GM12801 (cell line): ENCODE data around the gene TLN1.

Experiments used
- TF ChIP-seq, protein P1 (sequence below): IDR thresholded peaks from one replicate; pipeline ENCODE4 v1.5.1; 2011; ENCODE audit warnings: control low read depth; ENCODE audit not compliant: insufficient read length; ENCODE audit errors: extremely low read depth

TLN1 gene

DNA sequence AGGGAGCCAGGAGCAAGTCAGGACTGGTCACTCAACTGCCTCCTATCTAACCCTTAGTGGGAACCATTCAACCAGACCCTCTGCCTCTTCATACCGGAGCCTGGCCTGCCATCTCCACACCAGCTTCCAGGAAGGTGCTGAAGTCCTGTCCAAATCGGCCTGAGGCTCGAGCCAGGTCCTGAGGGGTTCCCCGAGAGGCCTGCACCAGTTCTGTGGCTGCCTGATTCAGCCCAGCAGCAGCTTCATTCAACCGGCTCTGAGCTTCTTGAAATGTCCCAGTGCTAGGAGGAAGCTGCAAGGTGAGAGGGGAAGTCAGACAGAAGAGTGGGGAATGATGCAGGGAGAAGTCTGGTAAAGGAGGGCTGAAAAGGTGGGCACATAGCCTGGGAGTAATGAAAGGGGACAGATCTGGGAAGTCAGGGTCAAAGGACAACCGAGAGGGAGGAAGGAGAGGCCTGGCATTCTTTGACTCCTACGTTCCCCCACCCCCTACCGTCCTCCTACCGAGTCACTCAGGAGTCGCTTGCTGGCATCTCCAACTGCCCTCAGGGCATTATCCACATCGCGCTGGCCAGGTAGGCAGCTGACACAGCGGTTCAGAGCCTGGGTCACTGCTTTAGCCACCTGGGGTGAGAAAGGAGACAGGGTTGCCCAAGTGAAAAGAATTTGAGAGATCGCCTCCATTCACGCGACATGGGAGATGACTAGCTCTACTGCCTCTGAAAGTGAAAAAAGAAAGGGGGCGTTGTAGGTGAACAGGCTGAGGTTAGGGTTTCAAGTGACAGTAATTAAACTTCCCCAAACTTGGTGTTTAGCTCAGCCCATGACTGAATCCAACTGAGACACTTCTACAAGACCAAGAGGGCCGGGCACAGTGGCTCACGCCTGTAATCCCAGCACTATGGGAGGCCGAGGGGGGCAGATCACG, 20.2 kb downstream of the TLN1 start:
- TF ChIP-seq, protein P1, sequence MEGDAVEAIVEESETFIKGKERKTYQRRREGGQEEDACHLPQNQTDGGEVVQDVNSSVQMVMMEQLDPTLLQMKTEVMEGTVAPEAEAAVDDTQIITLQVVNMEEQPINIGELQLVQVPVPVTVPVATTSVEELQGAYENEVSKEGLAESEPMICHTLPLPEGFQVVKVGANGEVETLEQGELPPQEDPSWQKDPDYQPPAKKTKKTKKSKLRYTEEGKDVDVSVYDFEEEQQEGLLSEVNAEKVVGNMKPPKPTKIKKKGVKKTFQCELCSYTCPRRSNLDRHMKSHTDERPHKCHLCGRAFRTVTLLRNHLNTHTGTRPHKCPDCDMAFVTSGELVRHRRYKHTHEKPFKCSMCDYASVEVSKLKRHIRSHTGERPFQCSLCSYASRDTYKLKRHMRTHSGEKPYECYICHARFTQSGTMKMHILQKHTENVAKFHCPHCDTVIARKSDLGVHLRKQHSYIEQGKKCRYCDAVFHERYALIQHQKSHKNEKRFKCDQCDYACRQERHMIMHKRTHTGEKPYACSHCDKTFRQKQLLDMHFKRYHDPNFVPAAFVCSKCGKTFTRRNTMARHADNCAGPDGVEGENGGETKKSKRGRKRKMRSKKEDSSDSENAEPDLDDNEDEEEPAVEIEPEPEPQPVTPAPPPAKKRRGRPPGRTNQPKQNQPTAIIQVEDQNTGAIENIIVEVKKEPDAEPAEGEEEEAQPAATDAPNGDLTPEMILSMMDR, result no peak

DNA sequence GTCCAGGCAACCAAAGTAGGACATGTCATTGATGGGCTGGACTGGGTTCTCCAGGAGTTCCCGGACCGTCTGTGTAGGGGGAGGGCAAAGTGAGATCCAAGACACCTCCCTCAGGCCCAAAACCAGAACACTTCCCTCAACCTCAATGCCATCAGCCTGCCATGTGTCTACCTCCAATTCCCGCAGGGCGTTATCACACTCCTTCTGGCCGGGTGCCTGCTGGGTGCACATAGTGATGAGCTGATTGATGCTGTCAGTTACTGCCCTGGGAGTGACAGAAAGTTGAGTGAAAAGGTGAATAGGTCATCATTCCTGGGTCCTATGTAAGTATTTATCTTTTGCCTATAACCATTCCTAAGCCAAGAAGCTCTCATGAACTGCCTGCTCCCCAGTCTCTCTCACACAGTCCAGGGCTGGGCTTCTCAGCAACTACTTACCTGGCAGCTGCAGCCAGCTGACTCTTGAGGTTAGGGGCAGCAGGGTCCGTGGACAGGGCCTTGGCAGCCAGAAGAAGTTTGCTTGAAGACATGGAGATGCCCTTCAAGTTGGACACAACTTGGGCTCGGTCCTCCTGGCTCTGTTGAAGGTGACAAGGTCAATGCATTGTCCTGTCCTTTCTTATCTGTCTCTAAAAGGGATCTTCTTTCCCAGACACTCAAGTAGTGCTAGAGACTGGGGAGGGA, 21.0 kb downstream of the TLN1 start:
- TF ChIP-seq, protein P1, result no peak

DNA sequence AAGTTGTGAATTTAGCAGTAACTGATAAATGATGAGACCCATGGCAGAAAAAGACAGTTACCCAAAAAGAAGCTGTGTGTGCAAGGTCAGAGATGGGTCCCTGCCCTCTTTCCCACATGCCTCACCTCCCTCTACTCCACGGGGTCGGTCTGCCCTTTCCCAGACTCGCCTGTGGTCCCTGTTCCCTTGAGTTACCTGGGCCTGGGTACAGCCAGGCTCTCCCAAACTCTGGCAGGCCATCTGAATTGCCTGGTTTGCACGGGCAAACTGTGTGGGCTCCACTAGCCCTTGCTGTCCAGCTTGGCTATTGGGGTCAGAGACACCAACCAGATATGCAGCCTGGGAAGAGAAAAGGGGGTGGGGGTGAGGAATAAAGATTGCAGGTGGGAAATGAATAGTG, 23.8 kb downstream of the TLN1 start:
- TF ChIP-seq, protein P1, result no peak

DNA sequence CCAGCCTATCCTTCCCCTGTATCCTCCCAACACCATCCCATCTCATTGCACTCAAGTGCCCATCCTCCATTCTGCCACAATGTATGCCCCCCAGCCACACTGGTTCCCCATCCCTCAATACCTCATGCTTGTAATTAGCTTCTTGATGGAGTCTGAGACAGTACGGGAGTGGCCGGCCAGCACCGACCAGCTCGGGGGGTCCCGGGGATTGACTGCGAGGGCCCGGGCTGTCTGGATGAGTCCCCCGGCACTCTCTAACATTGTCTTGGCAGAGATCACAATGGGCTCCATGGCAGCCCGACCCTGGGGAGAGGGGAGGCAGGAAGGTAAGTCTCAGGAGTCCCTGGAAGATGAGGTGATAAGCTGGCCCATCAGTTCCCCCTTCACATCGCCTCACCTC, 25.0 kb downstream of the TLN1 start:
- TF ChIP-seq, protein P1, result no peak

DNA sequence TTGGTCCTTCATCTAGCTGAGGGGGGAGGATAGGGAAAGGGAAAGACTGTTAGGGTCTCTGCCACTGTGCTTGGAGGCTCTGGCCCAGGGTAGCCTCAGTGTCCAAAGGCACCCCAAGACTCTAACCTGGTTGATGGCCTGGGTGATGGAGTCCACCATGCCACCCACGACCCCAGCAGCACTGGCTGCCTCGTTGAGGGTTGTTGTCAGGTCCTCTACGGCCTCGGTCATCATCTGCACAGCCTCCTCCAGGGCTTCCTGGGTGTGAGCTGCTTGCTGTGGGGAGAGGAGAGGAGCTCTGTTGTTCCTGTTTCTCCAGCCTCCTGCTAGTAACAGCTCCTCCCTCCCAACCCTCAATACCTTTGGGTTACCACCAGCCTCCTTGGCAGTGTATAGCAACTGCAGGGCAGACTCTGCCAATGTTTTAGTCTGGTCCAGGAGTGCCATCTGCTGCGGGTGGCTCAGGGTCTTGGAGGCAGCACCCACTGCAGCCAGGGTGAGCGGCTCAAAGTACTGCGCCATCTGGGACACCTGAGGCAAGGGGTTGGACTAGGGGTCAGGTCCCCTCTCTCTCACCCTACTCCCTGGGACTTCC, 26.1 kb downstream of the TLN1 start:
- TF ChIP-seq, protein P1, result no peak

DNA sequence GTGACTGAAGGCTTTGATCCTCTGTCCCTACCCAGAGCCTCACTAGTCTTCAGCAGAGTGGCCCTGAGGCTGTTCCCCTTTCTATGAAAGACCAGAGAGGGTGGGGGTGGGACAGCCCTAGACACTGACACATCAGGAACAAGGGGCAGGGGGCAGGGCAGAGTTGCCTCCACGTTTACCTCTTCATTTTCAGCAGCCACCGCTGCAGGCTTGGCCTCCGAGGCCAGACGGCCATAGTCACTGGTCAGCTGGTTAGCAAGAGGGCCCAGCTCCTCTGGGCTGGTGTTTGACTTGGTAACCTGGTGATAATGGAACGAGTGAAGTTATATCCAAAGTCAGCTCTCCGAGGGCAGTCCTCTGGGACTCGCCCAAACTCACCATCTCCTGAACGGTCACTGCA, 26.6 kb downstream of the TLN1 start:
- TF ChIP-seq, protein P1, result no peak

DNA sequence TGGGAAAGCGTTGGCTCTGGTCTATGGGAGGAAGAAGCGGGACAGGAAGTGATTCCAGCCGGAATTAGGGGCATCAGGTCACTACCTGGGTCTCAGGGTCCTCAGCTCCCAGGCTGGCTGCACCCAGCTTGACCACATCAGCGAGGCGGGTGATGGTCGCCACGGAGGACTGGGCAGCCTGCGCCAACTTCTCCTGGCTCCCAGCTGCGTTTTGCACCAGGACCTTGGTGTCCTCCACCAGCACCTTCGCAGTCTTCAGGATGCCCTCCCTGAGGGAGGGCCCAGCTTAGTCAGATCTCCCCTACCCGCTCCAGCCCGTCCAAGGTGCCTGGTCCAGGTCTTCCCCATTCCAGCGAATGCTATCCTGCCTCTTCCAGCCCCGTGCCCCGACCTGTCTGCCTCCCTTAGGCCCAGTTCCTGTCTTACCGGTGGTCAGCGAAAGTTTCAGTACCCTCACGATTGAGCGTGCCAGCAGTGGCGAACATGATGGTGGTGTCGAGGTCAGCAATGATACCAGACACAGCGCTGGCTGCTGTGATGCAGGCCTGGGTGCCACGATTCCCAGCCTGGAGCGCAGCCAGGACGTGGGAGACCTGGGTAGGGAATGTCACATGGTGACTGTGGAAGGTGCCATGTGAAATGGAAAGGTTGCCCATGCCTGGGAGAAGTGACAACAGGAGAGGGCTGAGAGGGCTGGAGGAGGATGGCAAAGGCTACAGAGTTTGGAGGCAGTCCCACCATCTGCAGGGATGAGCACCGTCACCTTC, 27.9 kb downstream of the TLN1 start:
- TF ChIP-seq, protein P1, result no peak
